Liver (tissue), 3 donors: ENCODE data around the gene CAPN15.

ENCODE experiments used
- ATF3 ChIP-seq: IDR thresholded peaks from 2 replicates; pipeline ENCODE4 v1.6.1; 2016; ENCODE audit warnings: antibody characterized with exemption
- CTCF ChIP-seq: fragments of 150-350 bp; IDR thresholded peaks from 2 replicates; pipeline ENCODE4 v1.5.1; 2017; ENCODE audit warnings: improper control_type of control experiment, low read depth, low read length; ENCODE audit not compliant: missing input control
- EGR1 ChIP-seq, 2 donors: IDR thresholded peaks; 2 replicates each; pipeline ENCODE4 v1.6.1; 2016 to 2018; ENCODE audit warnings: antibody characterized with exemption in 2 of 2, low read depth in 2 of 2
- GABPA ChIP-seq, 2 donors: IDR thresholded peaks in 1 of 2; conservative IDR thresholded peaks in 1 of 2; 2 replicates each; pipeline ENCODE4 v1.6.1; 2016; ENCODE audit warnings: antibody characterized with exemption in 2 of 2, mild to moderate bottlenecking in 1 of 2, moderate library complexity in 1 of 2
- MAX ChIP-seq: IDR thresholded peaks from 2 replicates; pipeline ENCODE4 v1.6.1; 2016; ENCODE audit warnings: antibody characterized with exemption
- NR2F2 ChIP-seq: IDR thresholded peaks from 2 replicates; pipeline ENCODE4 v1.6.1; 2016; ENCODE audit warnings: antibody characterized with exemption
- REST ChIP-seq: IDR thresholded peaks from 2 replicates; pipeline ENCODE4 v1.6.1; 2016; ENCODE audit warnings: antibody characterized with exemption, mild to moderate bottlenecking
- RXRA ChIP-seq, 2 donors: IDR thresholded peaks; 2 replicates each; pipeline ENCODE4 v1.6.1; 2017 to 2018; ENCODE audit warnings: antibody characterized with exemption in 2 of 2, mild to moderate bottlenecking in 1 of 2
- SP1 ChIP-seq: IDR thresholded peaks from 2 replicates; pipeline ENCODE4 v1.6.1; 2018; ENCODE audit warnings: antibody characterized with exemption, mild to moderate bottlenecking
- TAF1 ChIP-seq: conservative IDR thresholded peaks from 2 replicates; pipeline ENCODE4 v1.6.1; 2016; ENCODE audit warnings: antibody characterized with exemption, mild to moderate bottlenecking
- YY1 ChIP-seq: IDR thresholded peaks from 2 replicates; pipeline ENCODE4 v1.6.1; 2016; ENCODE audit warnings: antibody characterized with exemption, mild to moderate bottlenecking
- donor health status: healthy.
- donor health status: healthy.

- TF ChIP-seq RXRA (IDR thresholded peaks at IDR 0.05): no peak
- no peak for TF ChIP-seq CTCF
- TF ChIP-seq SP1: no peak
- no peak for TF ChIP-seq REST
- TF ChIP-seq EGR1 (IDR thresholded peaks at IDR 0.05; ENCODE audit: low read depth in 2 of 2): no peak
- no peak for TF ChIP-seq GABPA (IDR thresholded peaks at IDR 0.05 in 1 of 2, conservative IDR thresholded peaks at IDR 0.05 in 1 of 2)
- no peak for TF ChIP-seq TAF1
- no peak for TF ChIP-seq YY1
- no peak for TF ChIP-seq NR2F2
- no peak for TF ChIP-seq MAX
- no peak for TF ChIP-seq ATF3
Observed at GRCh38 chr16:561957-562938, 34.7 kb downstream of the CAPN15 start.
